ENCODE results near the gene CCDC24. TPM values are rescaled to one million over a fixed set of nuclear protein-coding genes. Genes with fewer than 3 reads are reported as not detected.

The CCDC24 gene
- 3.4 TPM for total RNA-seq (2013)
- 1 to 10 TPM; 1.1 to 3.0 (median 1.9) TPM for polyA plus RNA-seq
- polyA minus RNA-seq = 0.55 and 1.3 TPM in 2 replicates
- 0.92 to 3.3 (median 1.6) reads per million in 11 experiments for total RNA-seq

DNA sequence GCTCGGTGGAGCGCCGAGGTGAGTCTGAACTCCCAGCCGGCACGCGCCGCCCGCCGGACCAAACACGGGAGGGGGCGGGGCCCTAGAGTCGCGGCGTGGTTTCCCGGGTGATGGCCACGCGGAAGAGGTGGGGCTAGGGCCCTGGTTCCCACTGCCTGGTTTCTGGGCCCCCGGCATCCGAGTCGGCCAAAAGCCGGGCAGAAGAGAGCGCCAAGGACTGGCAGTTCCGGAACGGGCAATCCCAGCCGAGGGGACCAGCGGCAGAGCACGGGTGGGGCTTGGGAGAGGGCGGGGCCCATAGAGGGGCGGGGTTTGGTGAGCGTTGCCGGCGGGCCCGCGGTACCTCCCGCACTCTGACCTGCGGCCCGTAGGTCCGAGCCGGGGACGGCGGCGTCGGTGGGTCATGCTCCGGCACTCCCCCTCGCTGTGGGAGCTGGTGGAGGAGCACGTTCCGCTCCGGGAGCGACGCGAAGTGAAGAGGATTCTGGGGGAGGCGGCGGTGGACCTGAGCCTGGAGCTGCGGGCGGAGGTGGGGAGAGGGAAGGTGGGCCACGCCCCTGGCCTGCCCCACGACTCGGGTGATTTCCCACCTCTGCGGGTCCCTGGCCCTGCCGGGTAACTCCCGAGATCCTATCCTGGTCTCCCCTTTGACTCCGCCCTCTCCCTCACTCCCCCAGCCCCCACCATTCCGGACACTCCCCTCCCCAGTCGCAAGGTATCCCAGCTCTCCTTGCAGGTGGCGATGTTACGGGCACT lies at the start of gene CCDC24:
CCDC24 (plus strand) TSS at position 124 of the 756 bp plus-strand sequence; CDS start at position 404, 280 bp downstream.
- Histone ChIP-seq H3K4me1 (ENCODE audit: control insufficient read depth in 1 of 2, insufficient read depth in 2 of 2, low read length in 2 of 2) (peaks cover 13 to 19% of the 10 kb centered on the region in 2 donors), H4K20me1 (ENCODE audit: insufficient read depth, low read length) (no peaks in the 10 kb centered on the region), H3K9me3 (replicated peaks in 1 of 2; ENCODE audit: control insufficient read depth in 1 of 2, insufficient read depth in 1 of 2, low read length in 2 of 2) (no peaks in the 10 kb centered on the region), H3K36me3 (replicated peaks in 1 of 2; ENCODE audit: control insufficient read depth in 1 of 2, insufficient read depth in 2 of 2, low read length in 2 of 2) (no peaks in the 10 kb centered on the region), H3K9ac (ENCODE audit: insufficient read depth, low read length, poor library complexity, severe bottlenecking) (peak within 1 kb of the TSS; percentile 64), H3K4me2 (replicated peaks; ENCODE audit: extremely low read depth, low read length, poor library complexity, severe bottlenecking) (peak within 1 kb of the TSS; percentile 93), H2AFZ (ENCODE audit: insufficient read depth, low read depth, low read length, poor library complexity, severe bottlenecking) (peak within 1 kb of the TSS; percentile 90), H3K27me3 (ENCODE audit: control insufficient read depth in 2 of 2, insufficient read depth in 2 of 2, low read length in 2 of 2) (no peaks in the 10 kb centered on the region), H3K79me2 (ENCODE audit: insufficient read depth, low read length) (no peaks in the 10 kb centered on the region), H3K4me3 (replicated peaks in 1 of 3; ENCODE audit: low read depth in 2 of 3, low read length in 3 of 3) (peak within 1 kb of the TSS; percentile 49 to 92 (median 67)), H3K27ac (ENCODE audit: low read depth in 1 of 2, low read length in 2 of 2) (peak within 1 kb of the TSS; percentile 56 to 82)
- Mint-ChIP-seq H3K27me3 (ENCODE audit: low read depth in 3 of 3) (peaks cover 2 to 10% (median 7%) of the 10 kb centered on the region in 3 donors), H3K9me3 (peaks cover 0 to 1% (median 0%) of the 10 kb centered on the region in 7 donors), H3K4me3 (peak within 1 kb of the TSS; percentile 96), H3K4me1 (peaks cover 18% of the 10 kb centered on the region), H3K27ac (peak within 1 kb of the TSS; percentile 81 to 96 (median 92)), H3K36me3 (no peaks in the 10 kb centered on the region)
- peak; percentile 67 to 77 (median 71) for DNase-seq
- intact Hi-C loops (cut with micrococcal nuclease) = no loop called here
- under 1% methylated on average over 53 of the region's 66 CpGs for WGBS (ENCODE audit: insufficient coverage)
- TF ChIP-seq, protein P1, sequence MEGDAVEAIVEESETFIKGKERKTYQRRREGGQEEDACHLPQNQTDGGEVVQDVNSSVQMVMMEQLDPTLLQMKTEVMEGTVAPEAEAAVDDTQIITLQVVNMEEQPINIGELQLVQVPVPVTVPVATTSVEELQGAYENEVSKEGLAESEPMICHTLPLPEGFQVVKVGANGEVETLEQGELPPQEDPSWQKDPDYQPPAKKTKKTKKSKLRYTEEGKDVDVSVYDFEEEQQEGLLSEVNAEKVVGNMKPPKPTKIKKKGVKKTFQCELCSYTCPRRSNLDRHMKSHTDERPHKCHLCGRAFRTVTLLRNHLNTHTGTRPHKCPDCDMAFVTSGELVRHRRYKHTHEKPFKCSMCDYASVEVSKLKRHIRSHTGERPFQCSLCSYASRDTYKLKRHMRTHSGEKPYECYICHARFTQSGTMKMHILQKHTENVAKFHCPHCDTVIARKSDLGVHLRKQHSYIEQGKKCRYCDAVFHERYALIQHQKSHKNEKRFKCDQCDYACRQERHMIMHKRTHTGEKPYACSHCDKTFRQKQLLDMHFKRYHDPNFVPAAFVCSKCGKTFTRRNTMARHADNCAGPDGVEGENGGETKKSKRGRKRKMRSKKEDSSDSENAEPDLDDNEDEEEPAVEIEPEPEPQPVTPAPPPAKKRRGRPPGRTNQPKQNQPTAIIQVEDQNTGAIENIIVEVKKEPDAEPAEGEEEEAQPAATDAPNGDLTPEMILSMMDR (IDR thresholded peaks at IDR 0.05) = no peak

DNA sequence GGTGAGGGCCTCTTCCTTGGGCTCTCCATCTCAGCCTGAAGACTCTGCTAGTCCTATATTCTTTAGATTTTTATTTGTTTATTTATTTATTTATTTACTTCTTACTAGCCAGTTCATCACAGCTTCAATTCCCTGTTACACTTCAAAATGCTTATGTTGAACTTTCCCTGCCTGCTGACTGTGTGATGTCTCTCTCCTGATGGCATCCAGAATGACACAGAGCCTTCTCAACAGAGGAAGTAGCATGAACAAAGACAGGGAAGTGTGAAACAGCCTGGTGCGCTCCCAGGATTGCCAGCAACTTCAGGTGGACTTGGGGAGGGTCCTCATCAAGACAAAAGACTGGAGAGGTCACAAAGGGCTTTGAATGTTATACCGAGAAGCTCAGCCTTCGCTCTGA lies 49.0 kb upstream of the CCDC24 start:
- Mint-ChIP-seq H3K4me3 (no peak overlapping the region), H3K4me1 (peaks cover 37% of the 10 kb centered on the region), H3K36me3 (peaks cover 0 to 4% of the 10 kb centered on the region in 2 donors), H3K27ac (no peak overlapping the region), H3K9me3 (no peaks in the 10 kb centered on the region), H3K27me3 (ENCODE audit: low read depth in 3 of 3) (peaks cover 0 to 2% (median 0%) of the 10 kb centered on the region in 3 donors)
- Histone ChIP-seq H3K9ac (ENCODE audit: insufficient read depth, low read length, poor library complexity, severe bottlenecking) (no peak overlapping the region), H3K79me2 (ENCODE audit: insufficient read depth, low read length) (peaks cover 6% of the 10 kb centered on the region), H4K20me1 (ENCODE audit: insufficient read depth, low read length) (no peaks in the 10 kb centered on the region), H3K27me3 (ENCODE audit: control insufficient read depth in 2 of 2, insufficient read depth in 2 of 2, low read length in 2 of 2) (no peaks in the 10 kb centered on the region), H3K36me3 (replicated peaks in 1 of 2; ENCODE audit: control insufficient read depth in 1 of 2, insufficient read depth in 2 of 2, low read length in 2 of 2) (no peaks in the 10 kb centered on the region), H3K4me1 (ENCODE audit: control insufficient read depth in 1 of 2, insufficient read depth in 2 of 2, low read length in 2 of 2) (peaks cover 11 to 16% of the 10 kb centered on the region in 2 donors), H3K27ac (ENCODE audit: low read depth in 1 of 2, low read length in 2 of 2) (no peak overlapping the region), H3K4me2 (replicated peaks; ENCODE audit: extremely low read depth, low read length, poor library complexity, severe bottlenecking) (no peak overlapping the region), H3K9me3 (replicated peaks in 1 of 2; ENCODE audit: control insufficient read depth in 1 of 2, insufficient read depth in 1 of 2, low read length in 2 of 2) (no peaks in the 10 kb centered on the region), H3K4me3 (replicated peaks in 1 of 3; ENCODE audit: low read depth in 2 of 3, low read length in 3 of 3) (no peak overlapping the region), H2AFZ (ENCODE audit: insufficient read depth, low read depth, low read length, poor library complexity, severe bottlenecking) (no peak overlapping the region)
- 74% methylated on average over 3 of the region's 3 CpGs for WGBS (ENCODE audit: insufficient coverage)
- TF ChIP-seq, protein P1 (IDR thresholded peaks at IDR 0.05) = no peak
- intact Hi-C loops (cut with micrococcal nuclease) = loop anchor here in 1 of 2 donors (10.0 kb wide), 1 partner anchor 288 kb away; the partner anchor contains the start of gene KDM4A
- no peak for DNase-seq

Data from CD14-positive monocyte (primary cell).